HG03025 (cell line): ENCODE measurements around the gene TMEM52.

Source experiments
- ATAC-seq: cut with Tn5 transposase; IDR thresholded peaks from one replicate; pipeline ENCODE4 v1.9.1; 2021; ENCODE audit warnings: mild to moderate bottlenecking, moderate library complexity; ENCODE audit not compliant: unreplicated experiment, low FRiP score

TMEM52 gene

GRCh38 chr1:1928231-1929101 lies 9.4 kb upstream of the TMEM52 start:
- no peak for ATAC-seq

- no peak for ATAC-seq
Measured at GRCh38 chr1:1927751-1928150, 8.7 kb upstream of the TMEM52 start.

GRCh38 chr1:1926886-1927660 lies 8.0 kb upstream of the TMEM52 start:
- ATAC-seq, result no peak

- no peak for ATAC-seq
Measured at GRCh38 chr1:1926346-1926811, 7.3 kb upstream of the TMEM52 start.

GRCh38 chr1:1925437-1926345 lies 6.6 kb upstream of the TMEM52 start:
- ATAC-seq, result no peak

- no peak for ATAC-seq
Measured at GRCh38 chr1:1924849-1925248, 5.8 kb upstream of the TMEM52 start.

- ATAC-seq, result no peak
Measured at GRCh38 chr1:1924386-1924785, 5.3 kb upstream of the TMEM52 start.

GRCh38 chr1:1922956-1923833 lies 4.1 kb upstream of the TMEM52 start:
- ATAC-seq, result no peak

- ATAC-seq, result no peak
Measured at GRCh38 chr1:1922702-1922955, 3.5 kb upstream of the TMEM52 start.

GRCh38 chr1:1921901-1922701 lies 3.0 kb upstream of the TMEM52 start:
- ATAC-seq, result no peak

- no peak for ATAC-seq
Measured at GRCh38 chr1:1921459-1921862, 2.4 kb upstream of the TMEM52 start.

- no peak for ATAC-seq
Measured at GRCh38 chr1:1920608-1921458, 1.8 kb upstream of the TMEM52 start.

- no peak for ATAC-seq
Measured at GRCh38 chr1:1920057-1920607, 1.1 kb upstream of the TMEM52 start.

GRCh38 chr1:1919304-1920056 lies 401 bp upstream of the TMEM52 start:
- peak; percentile 63 for ATAC-seq

GRCh38 chr1:1917995-1918900 lies 831 bp downstream of the TMEM52 start:
- ATAC-seq, result no peak

GRCh38 chr1:1917304-1917976 lies 1.6 kb downstream of the TMEM52 start:
- ATAC-seq, result no peak
